GM23248 (cell line): ENCODE data around the gene WDR91. TPM values are rescaled to one million over a fixed set of nuclear protein-coding genes. Genes with fewer than 3 reads are reported as not detected.

ENCODE experiments used
- DNase-seq: peaks from one replicate; pipeline ENCODE4 v3.0.0-alpha.2; 2015
- H2AFZ ChIP-seq: fragments of 200-600 bp; sonication (generic); 2 replicates; pipeline ENCODE4 v1.6.1; 2016; ENCODE audit warnings: antibody characterized with exemption
- H3F3A ChIP-seq: fragments of 200-600 bp; sonication (generic); 2 replicates; pipeline ENCODE4 v1.6.1; 2016; ENCODE audit warnings: mild to moderate bottlenecking, antibody characterized with exemption, mixed run types; ENCODE audit not compliant: insufficient read depth
- H3K27ac ChIP-seq: fragments of 200-600 bp; sonication (generic); 2 replicates; pipeline ENCODE4 v1.5.1; 2016; ENCODE audit warnings: mild to moderate bottlenecking
- H3K27me3 ChIP-seq: fragments of 200-600 bp; sonication (generic); replicated peaks from 2 replicates; pipeline ENCODE4 v1.6.1; 2016; ENCODE audit warnings: mild to moderate bottlenecking; ENCODE audit not compliant: insufficient read depth
- H3K36me3 ChIP-seq: fragments of 200-600 bp; sonication (generic); 2 replicates; pipeline ENCODE4 v1.6.1; 2016; ENCODE audit warnings: low read depth, mild to moderate bottlenecking
- H3K4me1 ChIP-seq: fragments of 200-600 bp; sonication (generic); 2 replicates; pipeline ENCODE4 v1.6.1; 2016; ENCODE audit warnings: mild to moderate bottlenecking; ENCODE audit not compliant: insufficient read depth
- H3K4me2 ChIP-seq: fragments of 200-600 bp; sonication (generic); one replicate; pipeline ENCODE4 v1.6.1; 2016; ENCODE audit warnings: mild to moderate bottlenecking; ENCODE audit not compliant: unreplicated experiment
- H3K4me3 ChIP-seq: fragments of 200-600 bp; sonication (generic); 2 replicates; pipeline ENCODE4 v1.5.1; 2016; ENCODE audit warnings: mild to moderate bottlenecking
- H3K79me2 ChIP-seq: fragments of 200-600 bp; sonication (generic); 2 replicates; pipeline ENCODE4 v1.6.1; 2016; ENCODE audit warnings: mild to moderate bottlenecking; ENCODE audit not compliant: insufficient read depth
- H3K9ac ChIP-seq: fragments of 200-600 bp; sonication (generic); 2 replicates; pipeline ENCODE4 v1.6.1; 2016; ENCODE audit warnings: mild to moderate bottlenecking
- H3K9me2 ChIP-seq: fragments of 200-600 bp; sonication (generic); 2 replicates; pipeline ENCODE4 v1.6.1; 2016; ENCODE audit warnings: mixed run types, mild to moderate bottlenecking, moderate library complexity; ENCODE audit not compliant: insufficient read depth
- H3K9me3 ChIP-seq: fragments of 200-600 bp; sonication (generic); one replicate; pipeline ENCODE4 v1.6.1; 2017; ENCODE audit warnings: low read depth
- H4K20me1 ChIP-seq: fragments of 200-600 bp; sonication (generic); 2 replicates; pipeline ENCODE4 v1.6.0; 2016; ENCODE audit not compliant: insufficient read depth
- EZH2 ChIP-seq: fragments of 200-600 bp; sonication (generic); IDR thresholded peaks from 2 replicates; pipeline ENCODE4 v1.6.1; 2018; ENCODE audit warnings: antibody characterized with exemption, mild to moderate bottlenecking; ENCODE audit not compliant: insufficient read depth, poor library complexity, severe bottlenecking
- EZH2phosphoT487 ChIP-seq: fragments of 200-600 bp; sonication (generic); IDR thresholded peaks from 2 replicates; pipeline ENCODE4 v1.6.1; 2018; ENCODE audit warnings: antibody characterized with exemption, moderate library complexity, mild to moderate bottlenecking, low read depth; ENCODE audit not compliant: insufficient read depth
- WGBS, 2 experiments: methylation state at CpG; one replicate each; pipeline ENCODE4 v1.1.6; 2015 to 2017; ENCODE audit warnings: low lambda C conversion rate in 2 of 2, low coverage in 1 of 2; ENCODE audit errors: missing lambda C conversion rate in 2 of 2; 5-methylcytosine and 5-hydroxymethylcytosine counted together
- in situ Hi-C: fragments of 300-500 bp; cut with MboI; formaldehyde crosslinking; loops from 2 replicates; pipeline ENCODE4 v1.15.0; 2020
- polyA plus RNA-seq: library from polyadenylated mRNA; unstranded; fragments of >200 nt; fragmentation: Nextera tagmentation; extraction: Ambion mirVana; gene quantifications from 2 replicates; pipeline ENCODE4 v1.2.1, GENCODE V29; 2016
- total RNA-seq: library from RNA; depleted of rRNA; stranded (reverse); fragments of >200 nt; shearing (Covaris generic); gene quantifications from 2 replicates; pipeline ENCODE4 v1.2.3, GENCODE V29; 2014

Gene WDR91
- total and polyA plus RNA-seq, 2 experiments from 2014 or later = 5.4 to 8.3 TPM

- Histone ChIP-seq H3K4me2 (no peak overlapping the region), H3K36me3 (peaks cover 5% of the 10 kb centered on the region), H3K27ac (no peak overlapping the region), H3K9me2 (no peaks in the 10 kb centered on the region), H3K9me3 (no peaks in the 10 kb centered on the region), H3K9ac (no peak overlapping the region), H3F3A (no peaks in the 10 kb centered on the region), H3K4me3 (no peak overlapping the region), H3K27me3 (no peaks in the 10 kb centered on the region), H3K4me1 (no peaks in the 10 kb centered on the region), H2AFZ (no peak overlapping the region), H4K20me1 (no peaks in the 10 kb centered on the region), H3K79me2 (no peaks in the 10 kb centered on the region)
- WGBS, 2 experiments = 90 to 93% methylated on average over 8 of the region's 8 CpGs
- in situ Hi-C loops = loop anchor here (25.0 kb wide), 1 partner anchor 517 kb away; no protein-coding TSS in a partner anchor
- no peak for DNase-seq
- TF ChIP-seq EZH2phosphoT487 (no peak), EZH2 (no peak)
These were observed 31.9 kb downstream of the WDR91 start for GRCh38 chr7:135179321-135179925.

GRCh38 chr7:135178364-135178763, 33.0 kb downstream of the WDR91 start:
- DNase-seq = no peak
- TF ChIP-seq EZH2phosphoT487 (no peak), EZH2 (no peak)
- Histone ChIP-seq H3K9ac (no peak overlapping the region), H4K20me1 (no peaks in the 10 kb centered on the region), H3K27ac (no peak overlapping the region), H3K27me3 (no peaks in the 10 kb centered on the region), H3K9me2 (no peaks in the 10 kb centered on the region), H3K79me2 (no peaks in the 10 kb centered on the region), H3F3A (no peaks in the 10 kb centered on the region), H3K4me3 (no peak overlapping the region), H3K36me3 (peaks cover 5% of the 10 kb centered on the region), H3K4me2 (no peak overlapping the region), H3K9me3 (no peaks in the 10 kb centered on the region), H2AFZ (no peak overlapping the region), H3K4me1 (no peaks in the 10 kb centered on the region)
- in situ Hi-C loops = loop anchor here (25.0 kb wide), 1 partner anchor 516 kb away; no protein-coding TSS in a partner anchor
- 80 to 83% methylated on average over 13 of the region's 13 CpGs for WGBS, 2 experiments

- no peak overlapping the region for H3K9ac ChIP-seq
- no peak for DNase-seq
- in situ Hi-C loops = loop anchor here (25.0 kb wide), 1 partner anchor 515 kb away; no protein-coding TSS in a partner anchor
These were observed 34.2 kb downstream of the WDR91 start for GRCh38 chr7:135177028-135177696.

GRCh38 chr7:135175931-135176330, 35.4 kb downstream of the WDR91 start:
- no peak overlapping the region for H3K4me3 ChIP-seq
- no peak for DNase-seq
- H3K79me2 ChIP-seq = no peaks in the 10 kb centered on the region
- peaks cover 11% of the 10 kb centered on the region for H3K4me1 ChIP-seq
- no peak overlapping the region for H2AFZ ChIP-seq
- WGBS, 2 experiments = 91 to 92% methylated on average over 6 of the region's 6 CpGs
- no peaks in the 10 kb centered on the region for H3K9me2 ChIP-seq
- no peaks in the 10 kb centered on the region for H3K27me3 ChIP-seq
- no peak overlapping the region for H3K9ac ChIP-seq
- in situ Hi-C loops = loop anchor here (25.0 kb wide), 1 partner anchor 514 kb away; no protein-coding TSS in a partner anchor
- H3F3A ChIP-seq = no peaks in the 10 kb centered on the region
- H4K20me1 ChIP-seq = no peaks in the 10 kb centered on the region
- no peak overlapping the region for H3K27ac ChIP-seq
- no peaks in the 10 kb centered on the region for H3K9me3 ChIP-seq
- H3K36me3 ChIP-seq = no peaks in the 10 kb centered on the region
- no peak overlapping the region for H3K4me2 ChIP-seq
- TF ChIP-seq EZH2phosphoT487 = no peak
- no peak for TF ChIP-seq EZH2

More at GRCh38 chr7:135177028-135177696, 34.2 kb downstream of the WDR91 start:
- Histone ChIP-seq H3K9me2 (no peaks in the 10 kb centered on the region), H4K20me1 (no peaks in the 10 kb centered on the region), H3F3A (no peaks in the 10 kb centered on the region), H3K27me3 (no peaks in the 10 kb centered on the region), H3K79me2 (no peaks in the 10 kb centered on the region), H3K36me3 (peaks cover 5% of the 10 kb centered on the region; the same call in 1 of the 2 replicates), H3K4me1 (no peaks in the 10 kb centered on the region), H3K27ac (no peak overlapping the region), H3K4me2 (no peak overlapping the region), H3K4me3 (no peak overlapping the region), H2AFZ (no peak overlapping the region), H3K9me3 (no peaks in the 10 kb centered on the region)
- no peak for TF ChIP-seq EZH2
- TF ChIP-seq EZH2phosphoT487 = no peak
- WGBS, 2 experiments = 83 to 86% methylated on average over 9 of the region's 9 CpGs
